NCI-H2196 treated with DMSO at 0.1 percent for 48 hours (cell line): ENCODE data around the gene UROS.

ENCODE experiments used
- DNase-seq: peaks from one replicate; lab custom pipeline; 2025; ENCODE audit not compliant: unreplicated experiment; lab: John Stamatoyannopoulos, UW

The UROS gene

DNA sequence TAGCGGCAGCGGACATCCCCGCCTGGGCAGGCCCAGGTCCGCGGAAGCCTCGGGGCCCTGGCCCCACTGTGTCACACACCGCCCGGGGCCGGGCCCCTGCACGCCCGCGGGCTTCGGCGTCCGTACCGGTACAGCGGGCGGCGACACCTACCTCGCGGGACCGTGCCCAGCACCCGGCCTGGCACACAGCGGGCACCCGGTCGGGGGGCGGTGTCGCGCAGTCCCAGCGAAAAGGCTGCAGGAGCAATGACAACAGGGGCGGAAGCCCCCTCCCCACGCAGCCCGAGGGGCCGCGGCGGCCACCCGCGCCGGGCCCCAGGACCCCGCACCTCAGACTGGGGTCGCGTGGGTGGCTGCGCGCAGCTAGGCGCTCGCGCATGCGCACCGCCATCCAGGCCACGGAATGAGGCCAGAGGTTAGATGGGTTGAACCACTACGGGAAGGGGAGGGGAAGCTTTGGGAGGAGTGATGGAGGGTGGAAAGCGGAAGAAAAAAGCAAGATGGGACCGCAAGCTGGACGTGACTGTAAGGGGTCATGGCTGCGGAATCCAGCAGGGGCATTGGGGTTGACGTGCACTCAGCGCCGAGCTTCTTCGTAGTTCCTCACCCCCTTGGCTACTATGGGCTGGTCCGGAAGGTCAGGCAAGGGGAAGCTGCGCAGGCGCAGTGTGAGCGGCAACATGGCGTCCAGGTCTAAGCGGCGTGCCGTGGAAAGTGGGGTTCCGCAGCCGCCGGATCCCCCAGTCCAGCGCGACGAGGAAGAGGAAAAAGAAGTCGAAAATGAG lies at the start of gene UROS, which contains the start of gene BCCIP:
UROS (minus strand) TSS at position 381 of the 785 bp plus-strand sequence. CDS start 6,759 bp downstream, outside the sequence.
BCCIP (plus strand) TSS at position 669 of the 785 bp plus-strand sequence; CDS start at position 681, 12 bp downstream.
- DNase-seq, result peak; percentile 53

DNA sequence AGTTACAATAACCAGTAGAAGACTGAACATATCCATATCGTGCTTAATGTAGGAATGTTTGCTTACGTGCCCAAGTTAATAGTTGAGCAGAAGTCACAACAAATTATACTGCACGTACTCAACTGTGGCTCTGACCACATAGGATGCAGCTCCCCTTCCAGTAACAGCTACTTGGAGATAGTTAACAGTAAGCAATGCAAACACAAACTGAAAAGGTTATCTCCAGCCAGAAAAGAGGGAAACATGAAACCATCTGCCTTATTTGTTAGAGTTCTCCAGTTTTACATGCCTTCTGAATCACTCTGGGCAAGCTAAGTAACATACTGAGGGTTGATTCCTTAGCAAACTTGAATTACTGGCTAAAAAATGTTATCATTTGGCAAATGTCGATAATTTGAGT lies 48.3 kb upstream of the UROS start:
- peak; percentile 29 for DNase-seq

GRCh38 chr10:125868372-125868975 lies 45.4 kb upstream of the UROS start:
- DNase-seq, result peak; percentile 11

- no peak for DNase-seq
Measured at GRCh38 chr10:125866421-125867029, 43.5 kb upstream of the UROS start.

- DNase-seq, result no peak
Measured at GRCh38 chr10:125865120-125865519, 42.1 kb upstream of the UROS start.

GRCh38 chr10:125859128-125859817 lies 36.2 kb upstream of the UROS start:
- peak; percentile 69 for DNase-seq

- DNase-seq, result no peak
Measured at GRCh38 chr10:125857185-125857760, 34.2 kb upstream of the UROS start.

DNA sequence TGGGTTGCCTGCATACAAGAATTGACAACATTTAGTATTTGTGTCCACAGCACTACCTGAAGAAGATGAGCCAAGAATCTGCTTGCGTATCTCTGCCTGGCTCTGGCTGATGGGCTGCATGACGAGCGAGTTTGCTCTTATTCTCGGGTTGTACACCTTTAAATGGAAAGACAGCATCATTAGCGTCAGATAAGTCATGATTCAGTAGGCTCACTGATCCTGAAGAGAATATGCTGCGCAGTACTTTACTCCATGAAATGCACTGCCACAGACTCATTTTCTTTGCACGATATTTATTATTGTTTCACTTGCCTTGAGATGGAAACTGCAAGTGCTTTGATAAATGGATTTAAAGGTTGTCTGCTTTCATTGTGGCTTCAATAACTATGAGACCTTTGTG lies 29.4 kb upstream of the UROS start:
- DNase-seq, result no peak

GRCh38 chr10:125850766-125851731 lies 28.0 kb upstream of the UROS start:
- no peak for DNase-seq

- DNase-seq, result no peak
Measured at GRCh38 chr10:125849448-125849847, 26.4 kb upstream of the UROS start.

DNA sequence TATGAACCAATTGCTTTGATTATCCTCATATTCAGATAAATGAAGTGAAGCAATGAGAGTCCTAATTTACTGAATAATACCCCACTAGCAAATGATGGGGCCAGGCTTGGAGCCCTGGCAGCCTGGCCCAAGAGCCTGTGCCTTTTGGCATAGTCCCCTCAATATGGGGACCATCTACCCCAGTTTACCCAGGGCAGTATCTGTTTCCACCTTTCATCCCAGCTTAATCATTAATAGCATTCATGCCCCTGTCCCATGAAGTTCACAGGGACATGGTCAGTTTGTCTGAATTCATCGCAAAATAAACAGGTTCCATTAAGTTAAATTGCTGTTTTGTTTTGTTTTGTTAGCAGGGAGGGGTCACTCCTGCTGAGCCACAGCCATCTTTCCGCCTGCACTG lies 25.8 kb upstream of the UROS start:
- DNase-seq, result no peak

DNA sequence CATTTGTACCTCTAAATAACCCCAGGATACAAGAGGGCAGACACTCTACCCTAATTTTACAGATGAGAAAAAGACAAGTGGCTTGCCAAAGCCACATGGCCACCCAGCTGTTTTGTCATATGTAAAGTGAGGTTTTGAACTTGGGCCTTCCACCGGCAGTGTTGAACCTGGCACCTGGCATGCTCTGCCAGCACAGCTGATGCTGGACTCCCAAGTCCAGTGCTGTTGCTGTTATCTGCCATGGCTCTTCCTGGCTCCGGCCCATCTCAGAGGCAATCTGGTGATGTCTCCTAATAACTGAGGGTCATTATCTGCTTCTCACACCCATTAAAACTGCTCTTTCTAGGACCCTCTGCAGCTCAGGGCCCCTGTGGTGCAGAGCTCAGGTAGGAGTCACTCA lies 25.3 kb upstream of the UROS start:
- no peak for DNase-seq

DNA sequence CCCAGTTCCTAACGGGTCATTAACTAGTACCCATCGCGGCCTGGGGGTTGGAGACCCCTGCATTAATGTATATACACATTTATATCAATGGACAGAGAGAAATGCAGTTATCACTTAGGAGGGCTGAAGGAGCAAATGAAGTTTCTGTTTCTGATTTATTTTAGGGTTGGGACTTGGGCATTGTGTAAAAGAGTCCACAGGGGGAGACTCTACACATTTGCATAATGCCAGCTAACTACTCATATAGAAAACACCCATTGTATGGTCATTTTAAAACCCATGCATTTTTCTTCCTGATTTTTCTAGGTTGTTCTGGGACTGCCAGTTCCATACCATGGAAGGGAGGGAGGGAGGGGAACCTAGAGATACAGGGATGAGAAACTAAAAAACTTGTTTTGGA lies 23.8 kb upstream of the UROS start:
- DNase-seq, result no peak

DNA sequence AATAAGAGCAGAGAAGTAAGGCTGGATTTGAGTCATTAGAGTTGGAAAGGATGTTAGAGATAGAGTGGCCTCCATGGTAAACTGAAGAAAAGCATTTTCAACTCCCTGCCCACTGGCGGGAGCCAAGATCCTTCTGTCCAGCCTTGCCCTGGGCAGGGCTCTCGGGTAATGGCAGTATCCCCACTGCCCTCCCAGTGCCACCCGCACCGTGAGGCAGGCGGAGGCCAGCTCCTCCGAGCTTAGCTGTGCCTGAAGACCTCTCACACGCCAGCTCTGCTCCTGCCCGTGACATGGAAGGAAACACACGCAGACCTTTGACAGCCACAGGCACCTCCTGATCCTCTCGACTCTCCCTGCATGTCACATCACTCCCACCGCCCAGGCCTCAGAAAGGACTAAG lies 22.6 kb upstream of the UROS start:
- DNase-seq, result no peak

DNA sequence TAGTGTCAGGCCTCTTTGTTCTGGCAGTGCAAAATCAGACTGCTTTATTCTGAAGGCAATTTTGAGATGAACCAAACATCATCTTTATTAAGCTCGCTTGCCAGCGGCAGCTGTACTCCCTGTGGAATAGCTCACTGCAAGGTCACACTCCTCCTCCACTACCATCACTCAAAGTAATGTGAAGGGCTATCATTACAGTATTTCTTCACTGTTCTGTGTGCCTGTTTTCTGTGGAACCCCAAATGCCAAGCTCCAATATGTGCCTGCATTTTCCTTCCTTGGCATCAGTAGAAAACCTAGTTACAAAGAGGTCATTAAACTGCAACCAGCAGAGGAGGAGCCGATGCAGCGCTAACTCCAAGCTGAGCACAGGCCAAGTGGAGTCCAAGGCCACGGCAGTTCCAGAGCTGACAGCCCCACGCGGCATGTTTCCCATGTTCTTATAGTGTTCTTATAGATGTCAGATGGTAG lies 21.7 kb upstream of the UROS start:
- DNase-seq, result no peak

DNA sequence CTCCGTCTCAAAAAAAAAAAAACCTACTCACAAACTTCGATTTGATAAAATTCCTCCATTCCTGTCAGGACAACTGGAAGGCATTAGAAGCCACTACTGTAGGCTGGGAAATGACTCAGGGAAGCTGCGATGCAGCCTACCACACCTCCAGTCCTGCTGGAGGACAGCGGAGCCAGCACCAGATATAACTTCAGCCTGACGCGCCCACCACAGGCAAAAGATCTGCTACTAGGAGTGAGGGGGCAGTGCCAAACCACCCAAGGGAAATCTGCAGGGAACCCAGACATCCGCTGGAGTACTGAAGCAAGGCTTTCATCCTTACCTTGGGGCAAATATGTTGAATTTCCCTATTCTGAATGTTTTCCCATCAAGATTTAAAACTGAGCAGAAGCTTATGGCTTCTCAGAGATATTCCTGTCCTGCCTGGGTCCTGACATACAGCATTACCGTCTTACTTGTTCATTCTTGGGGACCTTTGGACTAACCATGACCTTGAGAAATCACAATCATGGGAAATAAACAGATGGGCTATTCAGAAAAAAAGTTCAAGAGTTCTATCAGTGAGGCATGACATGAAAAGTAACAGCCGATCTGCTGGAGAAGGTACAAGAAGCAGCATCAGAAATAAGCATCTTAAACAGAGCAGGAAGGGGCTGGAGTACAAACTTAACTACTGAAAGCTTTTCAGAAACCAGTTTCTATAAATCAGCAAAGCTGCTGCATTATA lies 20.7 kb upstream of the UROS start:
- no peak for DNase-seq

DNA sequence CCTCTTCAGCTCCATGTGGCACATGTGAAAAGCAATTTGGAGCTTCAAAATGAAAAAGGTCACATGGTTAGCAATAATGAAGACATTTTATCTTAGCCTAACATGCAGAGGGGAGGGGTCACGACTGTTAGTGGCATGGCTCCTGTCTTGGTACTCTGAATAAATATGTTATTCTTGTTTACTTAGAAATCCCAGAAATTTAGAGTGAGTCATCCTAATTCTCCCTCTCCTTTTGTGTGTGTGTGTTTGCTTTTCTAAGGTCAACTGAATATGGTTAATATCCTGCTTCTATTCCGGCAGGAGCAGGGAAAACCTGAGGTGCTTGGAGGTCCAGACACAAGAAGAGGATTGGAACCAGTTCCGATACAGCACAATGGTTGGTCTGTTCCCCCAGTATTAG lies 17.9 kb upstream of the UROS start:
- no peak for DNase-seq

DNA sequence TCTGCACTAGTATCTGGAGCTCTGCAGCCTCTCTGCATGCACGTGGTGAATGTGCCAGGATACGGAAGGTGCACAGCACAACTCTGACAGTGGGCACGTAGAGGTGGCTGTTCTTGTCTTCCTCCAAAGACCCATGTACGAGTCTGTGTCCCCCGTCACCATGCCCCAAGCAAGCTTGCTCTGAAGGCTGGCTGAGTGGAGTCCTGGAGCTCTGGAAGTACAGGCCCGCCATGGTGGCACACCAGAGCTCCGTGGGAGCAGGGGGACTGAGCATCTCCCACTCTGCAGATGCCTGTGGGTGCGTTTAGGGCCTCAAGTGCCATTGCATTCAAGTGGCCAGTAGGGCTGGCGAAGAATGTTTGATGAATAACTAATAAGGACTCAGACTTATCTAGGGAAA lies 17.3 kb upstream of the UROS start:
- DNase-seq, result no peak
